ENCODE results near the gene DLX3. TPM values are rescaled to one million over a fixed set of nuclear protein-coding genes. Genes with fewer than 3 reads are reported as not detected.

The DLX3 gene
- total RNA-seq, 1 experiment from 2014 or later: 4.9 TPM

DNA sequence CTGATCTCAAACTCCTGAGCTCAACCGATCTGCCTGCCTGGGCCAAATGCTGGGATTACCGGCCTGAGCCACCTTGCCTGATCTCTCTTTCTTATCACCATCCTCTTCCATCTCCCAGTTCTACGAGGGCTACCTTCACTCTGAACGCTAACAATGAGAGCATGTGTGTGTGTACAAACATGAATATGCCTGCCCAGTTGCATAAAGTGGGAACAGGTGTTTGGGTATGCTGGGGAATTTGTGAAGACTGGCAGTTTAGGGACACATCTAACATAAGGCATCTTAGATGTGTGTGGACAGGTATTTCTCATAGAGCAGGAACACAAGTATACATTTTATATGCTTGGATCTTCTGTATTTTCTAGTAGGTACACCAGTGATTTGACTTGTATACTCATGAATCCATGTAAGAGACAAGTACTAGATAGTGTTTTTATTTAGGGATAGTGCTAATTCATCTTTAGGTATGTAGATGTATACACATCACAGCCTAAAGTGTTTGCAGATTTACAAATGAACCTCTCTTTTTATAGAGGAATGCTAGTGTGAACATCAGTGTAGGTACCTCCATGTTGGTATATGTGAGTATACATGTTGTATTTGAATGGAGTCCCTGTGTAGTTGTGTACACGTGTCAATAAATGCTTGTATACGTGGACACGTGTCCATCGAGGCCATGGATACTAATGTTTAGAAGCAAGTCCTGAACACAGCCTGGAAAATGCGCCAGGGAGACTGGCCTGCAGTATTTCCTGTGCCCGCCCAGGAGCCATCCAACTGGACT lies 27.2 kb downstream of the DLX3 start:
- Mint-ChIP-seq H3K9me3 (ENCODE audit: unreplicated experiment) (no peaks in the 10 kb centered on the region), H3K4me1 (ENCODE audit: low read depth, unreplicated experiment) (peaks cover 6% of the 10 kb centered on the region), H3K27ac (ENCODE audit: unreplicated experiment) (peak overlapping the region; percentile 97), H3K27me3 (ENCODE audit: insufficient read depth, unreplicated experiment) (peaks cover 3% of the 10 kb centered on the region), H3K4me3 (ENCODE audit: unreplicated experiment) (peak overlapping the region; percentile 94), H3K36me3 (ENCODE audit: insufficient read depth, unreplicated experiment) (peaks cover 6% of the 10 kb centered on the region)
- H3K4me1 ChIP-seq: peaks cover 5% of the 10 kb centered on the region; the same call in 1 of the 2 replicates
- DNase-seq: no peak
- TF ChIP-seq, protein P1, sequence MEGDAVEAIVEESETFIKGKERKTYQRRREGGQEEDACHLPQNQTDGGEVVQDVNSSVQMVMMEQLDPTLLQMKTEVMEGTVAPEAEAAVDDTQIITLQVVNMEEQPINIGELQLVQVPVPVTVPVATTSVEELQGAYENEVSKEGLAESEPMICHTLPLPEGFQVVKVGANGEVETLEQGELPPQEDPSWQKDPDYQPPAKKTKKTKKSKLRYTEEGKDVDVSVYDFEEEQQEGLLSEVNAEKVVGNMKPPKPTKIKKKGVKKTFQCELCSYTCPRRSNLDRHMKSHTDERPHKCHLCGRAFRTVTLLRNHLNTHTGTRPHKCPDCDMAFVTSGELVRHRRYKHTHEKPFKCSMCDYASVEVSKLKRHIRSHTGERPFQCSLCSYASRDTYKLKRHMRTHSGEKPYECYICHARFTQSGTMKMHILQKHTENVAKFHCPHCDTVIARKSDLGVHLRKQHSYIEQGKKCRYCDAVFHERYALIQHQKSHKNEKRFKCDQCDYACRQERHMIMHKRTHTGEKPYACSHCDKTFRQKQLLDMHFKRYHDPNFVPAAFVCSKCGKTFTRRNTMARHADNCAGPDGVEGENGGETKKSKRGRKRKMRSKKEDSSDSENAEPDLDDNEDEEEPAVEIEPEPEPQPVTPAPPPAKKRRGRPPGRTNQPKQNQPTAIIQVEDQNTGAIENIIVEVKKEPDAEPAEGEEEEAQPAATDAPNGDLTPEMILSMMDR (IDR thresholded peaks at IDR 0.05; ENCODE audit: insufficient read depth in 1 of 2, low read depth in 1 of 2, low read length in 1 of 2, severe bottlenecking in 1 of 2, unreplicated experiment in 1 of 2): no peak
- BruUV-seq (replicated peaks): no TSS peak
- CTCF ChIA-PET: interaction anchor here (1.9 kb wide), 1 partner anchor 15 kb away, joined by 12 read pairs; no protein-coding TSS in a partner anchor
- H3K9me3 ChIP-seq: no peaks in the 10 kb centered on the region
- H3K27me3 ChIP-seq (replicated peaks; ENCODE audit: control insufficient read depth, insufficient read depth, low read length): no peaks in the 10 kb centered on the region
- H3K4me3 ChIP-seq (ENCODE audit: low read depth, low read length): peak overlapping the region; percentile 44
- H3K36me3 ChIP-seq (ENCODE audit: control insufficient read depth, insufficient read depth, low read length): no peaks in the 10 kb centered on the region
- POLR2A ChIA-PET: no interaction called here
- intact Hi-C loops (cut with micrococcal nuclease; ENCODE audit: unreplicated experiment): loop anchor here (1.0 to 5.0 kb wide), 2 partner anchors 81 to 164 kb away; partner anchors contain the start of gene SAMD14

GRCh38 chr17:49967205-49967604 lies 27.8 kb downstream of the DLX3 start:
- no peaks in the 10 kb centered on the region for H3K27me3 ChIP-seq (replicated peaks; ENCODE audit: control insufficient read depth, insufficient read depth, low read length)
- peaks cover 5% of the 10 kb centered on the region; the same call in 1 of the 2 replicates for H3K4me1 ChIP-seq
- H3K4me3 ChIP-seq (ENCODE audit: low read depth, low read length): no peak overlapping the region
- Mint-ChIP-seq H3K4me3 (ENCODE audit: unreplicated experiment) (peak overlapping the region; percentile 94), H3K9me3 (ENCODE audit: unreplicated experiment) (no peaks in the 10 kb centered on the region), H3K36me3 (ENCODE audit: insufficient read depth, unreplicated experiment) (peaks cover 6% of the 10 kb centered on the region), H3K27ac (ENCODE audit: unreplicated experiment) (peak overlapping the region; percentile 9), H3K27me3 (ENCODE audit: insufficient read depth, unreplicated experiment) (peaks cover 3% of the 10 kb centered on the region), H3K4me1 (ENCODE audit: low read depth, unreplicated experiment) (peaks cover 6% of the 10 kb centered on the region)
- intact Hi-C loops (cut with micrococcal nuclease; ENCODE audit: unreplicated experiment): loop anchor here (5.0 kb wide), 1 partner anchor 165 kb away; the partner anchor contains the start of gene SAMD14
- TF ChIP-seq, protein P1 (IDR thresholded peaks at IDR 0.05; ENCODE audit: insufficient read depth in 1 of 2, low read depth in 1 of 2, low read length in 1 of 2, severe bottlenecking in 1 of 2, unreplicated experiment in 1 of 2): no peak
- no peaks in the 10 kb centered on the region for H3K36me3 ChIP-seq (ENCODE audit: control insufficient read depth, insufficient read depth, low read length)
- BruUV-seq (replicated peaks): no TSS peak
- H3K9me3 ChIP-seq: no peaks in the 10 kb centered on the region
- POLR2A ChIA-PET: no interaction called here
- no peak for DNase-seq
- CTCF ChIA-PET: interaction anchor here (1.9 kb wide), 1 partner anchor 14 kb away, joined by 12 read pairs; no protein-coding TSS in a partner anchor

DNA sequence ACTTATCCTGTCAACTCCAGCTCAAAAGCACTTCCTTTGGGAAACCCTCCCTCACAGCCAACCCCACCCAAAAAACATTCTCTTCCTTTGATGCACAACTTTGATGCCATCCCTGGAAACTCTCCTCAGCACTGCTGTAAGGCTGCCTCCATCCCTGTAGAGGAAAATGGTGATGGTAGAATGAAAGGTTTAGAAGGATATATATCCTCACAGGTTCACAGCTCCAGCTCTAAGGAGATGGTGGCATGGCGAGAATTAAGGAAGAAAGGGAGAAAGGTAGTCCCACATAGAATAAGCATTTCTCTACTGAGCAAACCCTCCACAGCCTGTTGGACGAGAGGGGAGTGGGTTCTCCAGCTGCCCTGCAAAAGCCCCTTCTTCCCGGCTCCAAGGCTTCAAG lies 28.3 kb downstream of the DLX3 start:
- TF ChIP-seq, protein P1 (IDR thresholded peaks at IDR 0.05; ENCODE audit: insufficient read depth in 1 of 2, low read depth in 1 of 2, low read length in 1 of 2, severe bottlenecking in 1 of 2, unreplicated experiment in 1 of 2): no peak
- DNase-seq: no peak
- Mint-ChIP-seq H3K27me3 (ENCODE audit: insufficient read depth, unreplicated experiment) (peaks cover 3% of the 10 kb centered on the region), H3K4me1 (ENCODE audit: low read depth, unreplicated experiment) (peaks cover 6% of the 10 kb centered on the region), H3K27ac (ENCODE audit: unreplicated experiment) (no peak overlapping the region), H3K9me3 (ENCODE audit: unreplicated experiment) (no peaks in the 10 kb centered on the region), H3K4me3 (ENCODE audit: unreplicated experiment) (no peak overlapping the region), H3K36me3 (ENCODE audit: insufficient read depth, unreplicated experiment) (peaks cover 6% of the 10 kb centered on the region)
- H3K27me3 ChIP-seq (replicated peaks; ENCODE audit: control insufficient read depth, insufficient read depth, low read length): no peaks in the 10 kb centered on the region
- ChIA-PET CTCF (interaction anchor here (0.6 to 1.9 kb wide), 4 partner anchors 14 to 45 kb away, joined by 3 to 12 read pairs (median 4); no protein-coding TSS in a partner anchor), POLR2A (no interaction called here)
- H3K4me3 ChIP-seq (ENCODE audit: low read depth, low read length): no peak overlapping the region
- intact Hi-C loops (cut with micrococcal nuclease; ENCODE audit: unreplicated experiment): loop anchor here (5.0 kb wide), 1 partner anchor 166 kb away; the partner anchor contains the start of gene SAMD14
- H3K9me3 ChIP-seq: no peaks in the 10 kb centered on the region
- BruUV-seq (replicated peaks): no TSS peak
- H3K4me1 ChIP-seq: peaks cover 5% of the 10 kb centered on the region; the same call in 1 of the 2 replicates
- no peaks in the 10 kb centered on the region for H3K36me3 ChIP-seq (ENCODE audit: control insufficient read depth, insufficient read depth, low read length)
